Measurements from ENCODE around the gene MRAS.
"Not testable (repeated sequence)": the region's sequence is repeated elsewhere in the genome, so short reads cannot be mapped to it uniquely, and the experiment has no call there.

The MRAS gene

DNA sequence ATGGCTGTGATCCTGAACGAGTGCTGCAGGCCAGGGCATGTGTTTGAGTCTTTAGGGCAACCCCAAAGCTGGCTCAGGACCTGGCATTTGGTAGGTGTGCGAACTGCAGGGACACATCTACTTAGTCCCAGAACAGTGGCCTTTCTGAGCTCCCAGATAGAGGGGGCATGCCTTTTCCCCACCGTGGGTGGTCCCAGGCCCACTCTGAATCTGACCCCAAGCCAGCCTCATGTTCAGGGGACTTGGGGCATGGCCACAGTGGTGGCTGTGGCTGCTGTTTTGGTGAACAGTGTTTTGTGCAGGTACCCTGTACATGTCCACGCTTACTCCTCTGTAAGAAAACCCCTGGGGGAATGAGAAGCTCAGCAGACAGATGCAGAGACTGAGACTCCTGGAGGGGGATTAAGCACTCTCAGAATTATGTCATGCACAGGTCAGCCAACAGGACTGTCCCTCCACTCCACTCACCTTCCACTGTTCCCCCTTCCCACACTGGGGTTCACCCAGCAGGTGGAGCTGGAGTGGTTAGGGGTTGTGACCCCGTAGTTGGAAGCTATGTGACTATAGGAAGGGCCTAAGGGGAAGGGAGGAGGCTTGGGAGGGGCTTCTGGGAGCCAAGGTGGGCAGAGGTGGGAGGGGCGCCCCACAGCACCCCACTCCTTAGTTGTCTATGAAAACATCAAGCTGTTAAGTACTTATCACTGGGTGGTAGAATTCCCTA is 102.5 kb downstream of the MRAS start:
- no peak for DNase-seq

GRCh38 chr3:138451595-138452162 is 103.3 kb downstream of the MRAS start:
- no peak for DNase-seq

DNA sequence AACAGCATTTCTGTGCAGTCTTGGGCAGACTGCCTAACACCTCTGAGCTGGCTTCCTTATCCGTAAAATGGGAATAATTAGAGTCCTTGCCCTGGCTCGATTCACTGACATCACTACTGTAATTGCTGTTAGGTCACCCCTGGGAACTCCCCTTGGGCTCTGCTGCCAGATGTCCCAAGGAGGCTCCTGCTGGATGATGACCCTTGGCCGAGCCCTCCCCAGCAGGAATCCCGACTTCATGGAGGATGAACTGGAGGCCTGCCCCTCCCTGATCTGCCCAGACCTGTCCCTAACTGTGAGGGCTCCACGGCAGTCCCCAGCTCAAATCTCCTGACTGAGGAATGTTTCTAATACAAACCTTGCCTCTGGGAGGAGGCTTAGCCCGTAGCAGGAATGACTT is 104.1 kb downstream of the MRAS start:
- DNase-seq, result no peak

- not testable (repeated sequence) for DNase-seq
Observed at GRCh38 chr3:138453940-138454339, 105.6 kb downstream of the MRAS start.

Measured in NCI-H446 treated with DMSO at 0.1 percent for 48 hours (cell line).